AG04450 (cell line): Measurements from ENCODE around the gene MBNL1. TPM values are rescaled to one million over a fixed set of nuclear protein-coding genes. Genes with fewer than 3 reads are reported as not detected.
"Not testable (repeated sequence)": the region's sequence is repeated elsewhere in the genome, so short reads cannot be mapped to it uniquely, and the experiment has no call there.

Experiments
- CTCF ChIA-PET: fragments of 300-600, 350-600 bp; formaldehyde crosslinking; extraction: SDS; loops from one replicate; lab custom pipeline; 2022; ENCODE audit warnings: antibody characterized with exemption, inconsistent platforms; lab: Charles Lee
- POLR2A ChIA-PET: fragments of 350-600 bp; formaldehyde crosslinking; extraction: SDS; loops from one replicate; lab custom pipeline; 2021; ENCODE audit warnings: antibody characterized with exemption, inconsistent platforms; lab: Yijun Ruan, JAX
- DNase-seq: peaks from one replicate; pipeline ENCODE4 v3.0.0-alpha.2; 2011; ENCODE audit warnings: low read depth, low spot score
- H3K27ac ChIP-seq: one replicate; pipeline ENCODE4 v1.5.1; 2012; ENCODE audit warnings: low read depth, low read length, control low read depth
- H3K27me3 ChIP-seq: one replicate; pipeline ENCODE4 v1.6.0; 2012; ENCODE audit warnings: low read length; ENCODE audit not compliant: control insufficient read depth, insufficient read depth
- H3K4me3 ChIP-seq: 2 replicates; pipeline ENCODE4 v1.5.1; 2011; ENCODE audit warnings: mild to moderate bottlenecking, low read depth, low read length, control low read depth
- H3K9me3 ChIP-seq: 2 replicates; pipeline ENCODE4 v1.5.1; 2012; ENCODE audit warnings: low read length; ENCODE audit not compliant: control insufficient read depth, insufficient read depth
- polyA plus RNA-seq: library from polyadenylated mRNA; depleted of rRNA; stranded (reverse); fragments of >200 nt; gene quantifications from 2 replicates; pipeline ENCODE4 v1.2.3, GENCODE V29; 2011
- TF ChIP-seq, protein P1 (sequence below): IDR thresholded peaks from 2 replicates; pipeline ENCODE4 v1.5.1; 2011; ENCODE audit warnings: low read depth, low read length, control low read depth, inconsistent platforms

Gene MBNL1
- polyA plus RNA-seq, 1 experiment: 92.1 TPM

GRCh38 chr3:152331018-152331541 is 62.4 kb downstream of the MBNL1 start:
- no peak overlapping the region for H3K27ac ChIP-seq
- TF ChIP-seq, protein P1, sequence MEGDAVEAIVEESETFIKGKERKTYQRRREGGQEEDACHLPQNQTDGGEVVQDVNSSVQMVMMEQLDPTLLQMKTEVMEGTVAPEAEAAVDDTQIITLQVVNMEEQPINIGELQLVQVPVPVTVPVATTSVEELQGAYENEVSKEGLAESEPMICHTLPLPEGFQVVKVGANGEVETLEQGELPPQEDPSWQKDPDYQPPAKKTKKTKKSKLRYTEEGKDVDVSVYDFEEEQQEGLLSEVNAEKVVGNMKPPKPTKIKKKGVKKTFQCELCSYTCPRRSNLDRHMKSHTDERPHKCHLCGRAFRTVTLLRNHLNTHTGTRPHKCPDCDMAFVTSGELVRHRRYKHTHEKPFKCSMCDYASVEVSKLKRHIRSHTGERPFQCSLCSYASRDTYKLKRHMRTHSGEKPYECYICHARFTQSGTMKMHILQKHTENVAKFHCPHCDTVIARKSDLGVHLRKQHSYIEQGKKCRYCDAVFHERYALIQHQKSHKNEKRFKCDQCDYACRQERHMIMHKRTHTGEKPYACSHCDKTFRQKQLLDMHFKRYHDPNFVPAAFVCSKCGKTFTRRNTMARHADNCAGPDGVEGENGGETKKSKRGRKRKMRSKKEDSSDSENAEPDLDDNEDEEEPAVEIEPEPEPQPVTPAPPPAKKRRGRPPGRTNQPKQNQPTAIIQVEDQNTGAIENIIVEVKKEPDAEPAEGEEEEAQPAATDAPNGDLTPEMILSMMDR: no peak
- ChIA-PET CTCF (interaction anchor here (1.0 to 2.3 kb wide), 2 partner anchors 16 to 259 kb away, joined by 7 read pairs; no protein-coding TSS in a partner anchor), POLR2A (interaction anchor here (0.7 to 1.1 kb wide), 4 partner anchors 13 to 159 kb away, joined by 3 read pairs; no protein-coding TSS in a partner anchor)
- no peak for DNase-seq
- H3K9me3 ChIP-seq: no peaks in the 10 kb centered on the region
- no peak overlapping the region for H3K4me3 ChIP-seq
- H3K27me3 ChIP-seq: no peaks in the 10 kb centered on the region

DNA sequence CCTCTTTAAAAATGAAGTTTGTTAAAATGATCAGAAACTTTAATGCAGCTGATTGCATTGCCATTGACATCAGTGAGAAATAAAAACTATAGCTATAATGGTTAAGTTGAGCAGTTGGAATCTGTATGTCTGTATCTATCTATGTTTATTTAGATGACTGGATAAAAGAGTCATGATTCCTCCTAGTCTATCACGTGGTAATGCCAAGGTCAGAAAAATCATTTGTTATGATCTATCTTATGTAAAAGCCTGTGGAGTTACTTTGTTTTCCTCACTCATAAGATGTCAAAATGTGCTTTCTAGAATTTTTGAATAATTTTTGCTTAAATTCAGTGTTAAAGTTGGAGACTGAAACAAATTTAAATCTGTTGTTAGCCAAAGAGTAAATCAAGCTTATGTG is 63.3 kb downstream of the MBNL1 start:
- no peak overlapping the region for H3K27ac ChIP-seq
- no peaks in the 10 kb centered on the region for H3K27me3 ChIP-seq
- H3K9me3 ChIP-seq: no peaks in the 10 kb centered on the region
- H3K4me3 ChIP-seq: no peak overlapping the region
- ChIA-PET CTCF (interaction anchor here (0.6 to 2.3 kb wide), 4 partner anchors 15 to 293 kb away, joined by 3 to 7 read pairs (median 6); no protein-coding TSS in a partner anchor), POLR2A (interaction anchor here (1.1 kb wide), 1 partner anchor 14 kb away, joined by 3 read pairs; no protein-coding TSS in a partner anchor)
- DNase-seq: no peak
- TF ChIP-seq, protein P1: no peak

DNA sequence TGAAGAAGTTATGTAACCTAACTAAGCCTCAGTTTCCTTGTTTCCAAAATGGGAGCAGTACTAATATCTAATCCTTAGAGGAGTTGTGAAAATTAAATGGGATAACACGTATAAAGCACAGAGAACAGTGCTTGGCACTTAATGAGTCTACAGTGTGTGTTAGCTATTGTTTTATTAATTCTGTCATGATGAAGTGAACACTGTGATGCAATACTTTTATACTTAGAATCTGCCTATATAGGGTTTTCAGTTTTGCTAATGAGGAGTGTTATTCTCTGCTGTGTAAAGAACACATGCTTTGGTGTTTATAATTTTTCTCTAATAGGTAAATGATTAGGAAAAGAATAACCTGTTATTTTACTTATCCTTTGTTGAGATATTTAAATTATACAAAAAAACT is 65.2 kb downstream of the MBNL1 start:
- Histone ChIP-seq H3K9me3 (no peaks in the 10 kb centered on the region), H3K4me3 (no peak overlapping the region), H3K27me3 (no peaks in the 10 kb centered on the region), H3K27ac (no peak overlapping the region)
- ChIA-PET POLR2A (no interaction called here), CTCF (no interaction called here)
- DNase-seq: no peak
- TF ChIP-seq, protein P1: no peak

DNA sequence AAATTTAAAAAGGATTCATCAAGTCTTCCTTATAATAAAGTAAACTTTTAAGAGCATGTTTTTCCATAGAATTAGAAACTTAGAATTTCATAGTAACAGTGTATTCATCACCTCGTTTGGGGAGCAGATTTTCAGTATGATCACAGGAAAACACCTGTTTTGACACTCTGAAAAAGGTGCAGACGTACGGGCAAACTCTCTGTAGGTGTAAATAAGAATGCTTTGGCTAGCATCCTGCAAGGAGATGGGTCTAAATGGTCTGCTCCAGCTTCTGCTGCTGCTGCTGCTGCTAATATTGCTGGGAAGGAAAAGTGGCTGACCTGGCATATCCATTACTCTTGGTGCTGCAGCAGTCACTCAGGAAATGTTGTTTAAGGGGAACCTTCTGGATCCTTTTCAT is 66.0 kb downstream of the MBNL1 start:
- Histone ChIP-seq H3K4me3 (no peak overlapping the region), H3K27me3 (no peaks in the 10 kb centered on the region), H3K27ac (no peak overlapping the region), H3K9me3 (no peaks in the 10 kb centered on the region)
- DNase-seq: no peak
- POLR2A ChIA-PET: no interaction called here
- CTCF ChIA-PET: no interaction called here
- TF ChIP-seq, protein P1: no peak

GRCh38 chr3:152335273-152335672 is 66.5 kb downstream of the MBNL1 start:
- ChIA-PET POLR2A (no interaction called here), CTCF (no interaction called here)
- Histone ChIP-seq H3K27me3 (no peaks in the 10 kb centered on the region), H3K4me3 (no peak overlapping the region), H3K9me3 (no peaks in the 10 kb centered on the region), H3K27ac (no peak overlapping the region)
- DNase-seq: no peak
- TF ChIP-seq, protein P1: no peak

- H3K27ac ChIP-seq, POLR2A ChIA-PET, DNase-seq, H3K4me3 ChIP-seq, H3K9me3 ChIP-seq, H3K27me3 ChIP-seq: not testable (repeated sequence)
- CTCF ChIA-PET: interaction anchor here (1.2 kb wide), 1 partner anchor 499 kb away, joined by 3 read pairs; no protein-coding TSS in a partner anchor
These were observed 68.6 kb downstream of the MBNL1 start for GRCh38 chr3:152337337-152337736.
